ENCODE measurements around the gene PSAP. TPM values are rescaled to one million over a fixed set of nuclear protein-coding genes. Genes with fewer than 3 reads are reported as not detected.

PSAP gene
- total RNA-seq, 1 donor from 2014 or later, result 487 TPM

GRCh38 chr10:71799112-71799511 is 51.9 kb downstream of the PSAP start:
- DNase-seq (ENCODE audit: extremely low spot score, unreplicated experiment), result no peak
- Mint-ChIP-seq H3K27me3 (peaks cover 13% of the 10 kb centered on the region), H3K4me1 (ENCODE audit: unreplicated experiment) (peaks cover under 1% of the 10 kb centered on the region), H3K36me3 (no peaks in the 10 kb centered on the region), H3K27ac (no peak overlapping the region), H3K4me3 (no peak overlapping the region), H3K9me3 (no peaks in the 10 kb centered on the region)
- TF ChIP-seq, protein P1, sequence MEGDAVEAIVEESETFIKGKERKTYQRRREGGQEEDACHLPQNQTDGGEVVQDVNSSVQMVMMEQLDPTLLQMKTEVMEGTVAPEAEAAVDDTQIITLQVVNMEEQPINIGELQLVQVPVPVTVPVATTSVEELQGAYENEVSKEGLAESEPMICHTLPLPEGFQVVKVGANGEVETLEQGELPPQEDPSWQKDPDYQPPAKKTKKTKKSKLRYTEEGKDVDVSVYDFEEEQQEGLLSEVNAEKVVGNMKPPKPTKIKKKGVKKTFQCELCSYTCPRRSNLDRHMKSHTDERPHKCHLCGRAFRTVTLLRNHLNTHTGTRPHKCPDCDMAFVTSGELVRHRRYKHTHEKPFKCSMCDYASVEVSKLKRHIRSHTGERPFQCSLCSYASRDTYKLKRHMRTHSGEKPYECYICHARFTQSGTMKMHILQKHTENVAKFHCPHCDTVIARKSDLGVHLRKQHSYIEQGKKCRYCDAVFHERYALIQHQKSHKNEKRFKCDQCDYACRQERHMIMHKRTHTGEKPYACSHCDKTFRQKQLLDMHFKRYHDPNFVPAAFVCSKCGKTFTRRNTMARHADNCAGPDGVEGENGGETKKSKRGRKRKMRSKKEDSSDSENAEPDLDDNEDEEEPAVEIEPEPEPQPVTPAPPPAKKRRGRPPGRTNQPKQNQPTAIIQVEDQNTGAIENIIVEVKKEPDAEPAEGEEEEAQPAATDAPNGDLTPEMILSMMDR (conservative IDR thresholded peaks at IDR 0.05), result no peak

- H3K4me3 Mint-ChIP-seq, result no peak overlapping the region
- H3K4me1 Mint-ChIP-seq (ENCODE audit: unreplicated experiment), result no peaks in the 10 kb centered on the region
- H3K9me3 Mint-ChIP-seq, result no peaks in the 10 kb centered on the region
- H3K27ac Mint-ChIP-seq, result no peak overlapping the region
- no peaks in the 10 kb centered on the region for H3K36me3 Mint-ChIP-seq
- TF ChIP-seq, protein P1 (conservative IDR thresholded peaks at IDR 0.05), result no peak
- H3K27me3 Mint-ChIP-seq, result peaks cover 12% of the 10 kb centered on the region
- no peak for DNase-seq (ENCODE audit: extremely low spot score, unreplicated experiment)
Observed at GRCh38 chr10:71798308-71798624, 52.8 kb downstream of the PSAP start.

DNA sequence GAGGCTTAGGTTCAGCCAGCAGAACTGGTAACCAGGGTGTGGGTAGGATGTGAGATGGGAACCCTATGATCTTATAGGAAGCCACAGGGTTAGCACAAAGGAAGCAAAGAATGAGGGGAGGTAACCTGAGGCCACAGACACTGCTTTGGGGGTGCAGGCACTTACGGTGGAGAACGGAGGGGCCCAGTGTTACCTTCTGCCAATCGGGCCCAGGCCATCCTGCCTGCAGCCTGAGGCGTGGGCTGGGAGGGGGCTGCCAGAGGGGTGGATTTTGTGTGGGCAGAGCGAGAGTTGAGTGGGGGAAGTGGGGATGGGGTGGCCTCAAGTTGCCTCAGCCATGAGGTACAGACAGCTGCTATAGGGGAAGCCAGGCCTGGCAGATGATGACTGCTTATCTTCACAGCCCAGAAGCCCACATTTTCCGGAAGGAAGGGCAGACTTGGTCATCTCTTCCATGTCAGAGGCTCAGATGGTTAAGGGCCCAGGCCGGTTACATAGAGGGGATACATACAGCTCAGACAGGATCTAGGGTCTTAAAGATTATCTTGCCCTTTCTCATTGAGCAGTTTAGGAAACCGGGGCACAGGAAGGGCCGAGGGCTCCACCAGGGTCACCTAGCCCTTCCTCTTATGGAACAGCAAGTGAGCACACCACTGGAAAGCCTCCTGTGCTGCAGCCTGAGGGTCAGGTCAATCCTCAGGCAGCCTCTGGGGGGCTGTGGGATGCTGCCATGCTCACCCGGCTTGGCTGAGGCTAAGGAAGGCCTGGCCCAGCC is 53.3 kb downstream of the PSAP start:
- H3K36me3 Mint-ChIP-seq, result no peaks in the 10 kb centered on the region
- TF ChIP-seq, protein P1 (conservative IDR thresholded peaks at IDR 0.05), result no peak
- H3K4me1 Mint-ChIP-seq (ENCODE audit: unreplicated experiment), result no peaks in the 10 kb centered on the region
- H3K27ac Mint-ChIP-seq, result no peak overlapping the region
- no peak overlapping the region for H3K4me3 Mint-ChIP-seq
- H3K9me3 Mint-ChIP-seq, result no peaks in the 10 kb centered on the region
- DNase-seq (ENCODE audit: extremely low spot score, unreplicated experiment), result no peak
- peaks cover 12% of the 10 kb centered on the region for H3K27me3 Mint-ChIP-seq

DNA sequence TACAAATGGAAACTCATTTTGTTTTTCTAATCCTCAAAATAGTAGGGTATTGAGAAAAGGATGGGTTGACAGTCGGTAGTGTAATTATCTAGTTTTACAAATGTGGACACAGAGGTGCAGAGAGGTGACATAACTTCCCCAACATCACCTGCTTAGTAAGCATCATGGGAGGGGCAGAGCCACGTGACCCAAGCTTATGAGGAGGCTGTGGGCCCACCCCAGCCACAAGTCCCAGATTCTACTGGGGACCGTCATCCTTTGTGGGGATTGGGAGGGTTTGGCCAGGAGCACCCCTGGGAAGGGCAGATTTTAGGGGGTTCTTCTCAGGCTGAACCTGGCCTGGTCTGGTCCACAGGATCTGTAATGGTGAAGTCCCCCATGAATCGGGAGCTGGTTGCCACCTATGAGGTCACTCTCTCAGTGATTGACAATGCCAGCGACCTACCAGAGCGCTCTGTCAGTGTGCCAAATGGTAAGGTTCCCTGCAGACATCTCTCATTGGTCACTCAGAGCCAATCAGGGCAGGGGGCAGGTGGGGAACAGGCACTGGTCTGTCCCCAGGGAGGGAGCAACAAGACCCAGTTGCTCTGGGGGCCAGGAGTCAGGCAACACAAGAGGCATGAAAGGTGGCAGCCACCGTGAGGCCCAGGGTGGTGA is 54.2 kb downstream of the PSAP start:
- H3K9me3 Mint-ChIP-seq, result no peaks in the 10 kb centered on the region
- TF ChIP-seq, protein P1 (conservative IDR thresholded peaks at IDR 0.05), result no peak
- peaks cover 9% of the 10 kb centered on the region for H3K27me3 Mint-ChIP-seq
- H3K4me1 Mint-ChIP-seq (ENCODE audit: unreplicated experiment), result no peaks in the 10 kb centered on the region
- no peak overlapping the region for H3K27ac Mint-ChIP-seq
- no peak for DNase-seq (ENCODE audit: extremely low spot score, unreplicated experiment)
- H3K4me3 Mint-ChIP-seq, result no peak overlapping the region
- H3K36me3 Mint-ChIP-seq, result no peaks in the 10 kb centered on the region

- Mint-ChIP-seq H3K9me3 (no peaks in the 10 kb centered on the region), H3K27me3 (peaks cover 9% of the 10 kb centered on the region), H3K27ac (no peak overlapping the region), H3K4me1 (ENCODE audit: unreplicated experiment) (no peaks in the 10 kb centered on the region), H3K36me3 (no peaks in the 10 kb centered on the region), H3K4me3 (no peak overlapping the region)
- no peak for DNase-seq (ENCODE audit: extremely low spot score, unreplicated experiment)
- TF ChIP-seq, protein P1 (conservative IDR thresholded peaks at IDR 0.05), result no peak
Observed at GRCh38 chr10:71795248-71795647, 55.8 kb downstream of the PSAP start.
